GM21367 (cell line): ENCODE measurements around the gene GUK1.

ENCODE experiments used
- ATAC-seq: cut with Tn5 transposase; IDR thresholded peaks from one replicate; pipeline ENCODE4 v1.9.1; 2021; ENCODE audit not compliant: unreplicated experiment

The GUK1 gene

GRCh38 chr1:228149406-228150119, 9.5 kb downstream of the GUK1 start, which contains the start of gene GJC2:
Gene GJC2 (plus strand): TSS chr1:228149930. CDS start chr1:228157759, 7,829 bp downstream.
- no peak for ATAC-seq

- no peak for ATAC-seq
Observed at GRCh38 chr1:228150120-228150460, 10.0 kb downstream of the GUK1 start.

- no peak for ATAC-seq
Observed at GRCh38 chr1:228150461-228151179, 10.5 kb downstream of the GUK1 start.

- ATAC-seq = no peak
Observed at GRCh38 chr1:228151180-228151925, 11.3 kb downstream of the GUK1 start.

- ATAC-seq = no peak
Observed at GRCh38 chr1:228152097-228152917, 12.2 kb downstream of the GUK1 start.

GRCh38 chr1:228152918-228153258, 12.8 kb downstream of the GUK1 start:
- ATAC-seq = no peak

GRCh38 chr1:228154021-228154669, 14.1 kb downstream of the GUK1 start:
- no peak for ATAC-seq

GRCh38 chr1:228154670-228155571, 14.8 kb downstream of the GUK1 start:
- ATAC-seq = no peak

GRCh38 chr1:228155596-228156514, 15.8 kb downstream of the GUK1 start:
- ATAC-seq = no peak

GRCh38 chr1:228156515-228156881, 16.4 kb downstream of the GUK1 start:
- no peak for ATAC-seq

- ATAC-seq = no peak
Observed at GRCh38 chr1:228156941-228157728, 17.1 kb downstream of the GUK1 start.

GRCh38 chr1:228157729-228158126, 17.6 kb downstream of the GUK1 start:
- ATAC-seq = no peak

GRCh38 chr1:228158151-228159007, 18.3 kb downstream of the GUK1 start:
- no peak for ATAC-seq

- ATAC-seq = no peak
Observed at GRCh38 chr1:228159008-228159665, 19.1 kb downstream of the GUK1 start.

GRCh38 chr1:228160201-228160761, 20.2 kb downstream of the GUK1 start:
- no peak for ATAC-seq

GRCh38 chr1:228161362-228161761, 21.3 kb downstream of the GUK1 start:
- ATAC-seq = no peak
